GM12892 (cell line): ENCODE results near the gene LPCAT4.

Source experiments
- POLR2A ChIP-seq: IDR thresholded peaks from 2 replicates; pipeline ENCODE4 v1.6.1; 2011; ENCODE audit warnings: low read depth, low read length, control low read depth
- POLR2AphosphoS5 ChIP-seq: IDR thresholded peaks from 2 replicates; pipeline ENCODE4 v1.6.1; 2011; ENCODE audit warnings: low read depth, low read length, control low read depth

DNA sequence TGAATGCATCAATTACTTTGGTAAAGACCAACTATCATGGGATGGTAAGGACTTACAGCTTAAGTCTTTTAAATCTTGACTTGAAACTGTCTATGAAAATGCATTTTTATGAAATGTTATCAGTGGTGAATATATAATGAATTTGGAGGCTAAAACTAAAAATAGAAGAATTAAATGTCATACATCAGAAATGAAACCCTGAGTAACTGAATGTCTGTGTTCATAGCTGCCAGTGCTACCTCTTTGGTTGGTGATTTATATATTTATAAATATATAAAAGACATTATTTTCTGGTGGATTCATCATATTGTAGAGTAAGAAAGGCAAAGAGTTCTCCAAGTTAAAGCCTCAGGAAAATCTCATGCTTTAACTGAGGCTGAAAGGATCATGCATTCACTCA, 41.6 kb downstream of the LPCAT4 start:
- no peak for TF ChIP-seq POLR2AphosphoS5
- TF ChIP-seq POLR2A = no peak
